HG03025 (cell line): Measurements from ENCODE around the gene PITPNM1.
A peak's percentile ranks its signal among the peaks of the same experiment; 100 is the strongest.
"Not testable (repeated sequence)": the region's sequence is repeated elsewhere in the genome, so short reads cannot be mapped to it uniquely, and the experiment has no call there.

ENCODE experiments used
- ATAC-seq: cut with Tn5 transposase; IDR thresholded peaks from one replicate; pipeline ENCODE4 v1.9.1; 2021; ENCODE audit warnings: mild to moderate bottlenecking, moderate library complexity; ENCODE audit not compliant: unreplicated experiment, low FRiP score

Gene PITPNM1

DNA sequence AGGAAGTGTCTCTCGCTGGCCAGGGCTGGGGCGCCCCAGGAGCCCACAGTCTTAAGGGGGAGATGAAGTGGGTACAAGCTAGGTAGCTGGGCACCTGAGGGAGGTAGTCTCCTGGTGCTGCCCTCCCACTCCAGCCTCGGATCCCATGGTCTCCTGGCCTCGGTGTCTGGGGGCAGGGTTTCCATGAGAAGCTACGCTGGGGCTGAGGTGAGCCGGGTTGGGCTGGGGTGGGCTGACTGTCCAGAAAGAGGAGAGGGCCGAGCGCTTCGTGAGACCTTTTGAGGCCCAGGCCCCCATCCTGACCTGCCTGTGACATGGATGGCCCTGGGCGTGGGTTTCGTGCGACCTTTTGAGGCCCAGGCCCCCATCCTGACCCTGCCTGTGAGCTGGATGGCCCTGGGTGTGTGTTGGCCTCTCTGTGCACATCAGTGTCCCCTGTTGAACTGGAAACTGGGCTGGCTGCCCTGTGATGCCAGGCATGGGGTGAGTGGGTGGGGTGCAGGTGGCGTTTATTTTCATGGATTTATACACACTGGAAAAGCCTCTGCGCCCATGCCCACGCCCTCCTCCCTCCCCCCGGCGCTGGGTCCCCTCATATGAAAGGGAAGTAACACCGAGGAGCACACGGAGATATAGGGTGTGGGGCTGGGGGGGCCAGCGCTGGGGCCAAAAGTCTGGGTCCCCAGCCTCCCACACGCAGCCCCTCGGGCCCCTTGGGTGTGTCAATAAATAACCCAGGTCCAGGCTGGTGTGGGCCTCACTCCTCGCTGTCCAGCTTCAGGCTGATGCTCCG is 13.7 kb downstream of the PITPNM1 start:
- ATAC-seq, result no peak

- no peak for ATAC-seq
Measured at GRCh38 chr11:67490727-67491065, 14.5 kb downstream of the PITPNM1 start.

GRCh38 chr11:67489885-67490726 is 15.1 kb downstream of the PITPNM1 start:
- ATAC-seq, result no peak

DNA sequence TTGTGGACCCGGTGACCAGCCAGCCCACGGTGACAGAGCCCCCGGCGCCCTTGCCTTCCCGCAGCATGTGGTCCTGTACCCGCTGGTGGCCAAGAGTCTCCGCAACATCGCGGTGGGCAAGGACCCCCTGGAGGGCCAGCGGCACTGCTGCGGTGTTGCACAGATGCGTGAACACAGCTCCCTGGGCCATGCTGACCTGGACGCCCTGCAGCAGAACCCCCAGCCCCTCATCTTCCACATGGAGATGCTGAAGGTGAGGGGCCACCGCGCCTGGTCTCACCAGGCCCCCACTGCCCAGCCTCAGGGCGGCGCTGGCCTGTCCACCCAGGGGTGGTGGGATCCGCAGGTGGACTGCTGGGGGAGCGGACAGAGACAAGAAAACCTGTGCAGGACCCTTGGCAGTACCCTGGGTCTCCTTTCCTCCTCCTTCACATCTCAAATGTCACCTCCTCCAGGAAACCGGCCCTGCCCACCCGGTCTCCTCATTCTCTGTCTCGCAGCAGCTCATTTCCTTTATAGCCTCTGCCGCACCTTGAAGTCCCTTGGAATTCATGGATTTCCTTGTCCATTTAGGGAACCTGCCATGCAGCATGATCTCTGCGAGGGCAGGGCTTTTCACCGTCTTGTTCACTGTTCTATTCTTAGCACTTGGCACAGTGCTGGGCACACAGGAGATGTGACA is 15.8 kb downstream of the PITPNM1 start:
- ATAC-seq, result no peak

- no peak for ATAC-seq
Measured at GRCh38 chr11:67486481-67487195, 18.5 kb downstream of the PITPNM1 start.

DNA sequence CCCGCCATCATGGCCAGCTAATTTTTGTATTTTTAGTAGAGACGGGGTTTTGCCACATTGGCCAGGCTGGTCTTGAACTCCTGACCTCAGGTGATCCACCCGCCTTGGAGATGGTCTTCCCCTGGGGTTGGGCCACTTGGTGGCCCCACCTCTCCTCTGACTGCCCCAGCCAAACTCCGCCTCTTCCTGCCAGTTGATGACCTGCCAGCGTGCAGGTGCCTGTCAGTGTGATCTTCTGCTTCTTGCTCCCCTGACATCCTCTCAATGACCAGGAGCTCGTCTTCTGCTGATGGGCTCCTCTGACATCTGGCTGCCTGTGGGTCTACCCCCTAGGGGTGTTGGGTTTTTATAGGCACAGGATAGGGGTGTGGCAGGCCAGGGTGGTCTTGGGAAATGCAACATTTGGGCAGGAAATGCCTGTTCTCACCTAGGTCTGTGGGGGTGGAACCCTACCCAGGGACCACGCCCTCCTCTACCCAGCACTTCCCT is 19.2 kb downstream of the PITPNM1 start:
- not testable (repeated sequence) for ATAC-seq

DNA sequence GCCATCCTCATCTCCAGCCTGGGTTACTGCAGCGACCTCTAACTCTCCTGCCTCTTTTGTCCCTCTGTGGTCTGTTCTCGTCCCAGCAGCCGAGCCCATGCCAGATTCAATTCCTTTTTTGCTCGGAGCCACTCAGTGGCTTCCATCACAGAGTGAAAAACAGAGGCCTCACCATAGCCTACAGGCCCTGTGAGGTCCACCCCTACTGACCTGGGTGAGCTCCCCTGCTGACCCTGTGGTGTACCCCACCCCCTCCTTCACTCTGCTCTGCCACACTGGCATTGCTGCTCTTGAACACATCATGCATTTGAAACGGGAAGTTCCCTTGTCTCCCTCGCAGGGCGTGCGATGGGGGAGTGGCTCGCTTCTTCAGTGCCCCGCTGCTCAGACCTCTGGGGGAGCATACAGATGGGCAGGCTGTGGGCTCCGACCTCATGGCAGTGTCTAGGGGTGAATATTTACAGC is 20.3 kb downstream of the PITPNM1 start:
- ATAC-seq, result no peak

DNA sequence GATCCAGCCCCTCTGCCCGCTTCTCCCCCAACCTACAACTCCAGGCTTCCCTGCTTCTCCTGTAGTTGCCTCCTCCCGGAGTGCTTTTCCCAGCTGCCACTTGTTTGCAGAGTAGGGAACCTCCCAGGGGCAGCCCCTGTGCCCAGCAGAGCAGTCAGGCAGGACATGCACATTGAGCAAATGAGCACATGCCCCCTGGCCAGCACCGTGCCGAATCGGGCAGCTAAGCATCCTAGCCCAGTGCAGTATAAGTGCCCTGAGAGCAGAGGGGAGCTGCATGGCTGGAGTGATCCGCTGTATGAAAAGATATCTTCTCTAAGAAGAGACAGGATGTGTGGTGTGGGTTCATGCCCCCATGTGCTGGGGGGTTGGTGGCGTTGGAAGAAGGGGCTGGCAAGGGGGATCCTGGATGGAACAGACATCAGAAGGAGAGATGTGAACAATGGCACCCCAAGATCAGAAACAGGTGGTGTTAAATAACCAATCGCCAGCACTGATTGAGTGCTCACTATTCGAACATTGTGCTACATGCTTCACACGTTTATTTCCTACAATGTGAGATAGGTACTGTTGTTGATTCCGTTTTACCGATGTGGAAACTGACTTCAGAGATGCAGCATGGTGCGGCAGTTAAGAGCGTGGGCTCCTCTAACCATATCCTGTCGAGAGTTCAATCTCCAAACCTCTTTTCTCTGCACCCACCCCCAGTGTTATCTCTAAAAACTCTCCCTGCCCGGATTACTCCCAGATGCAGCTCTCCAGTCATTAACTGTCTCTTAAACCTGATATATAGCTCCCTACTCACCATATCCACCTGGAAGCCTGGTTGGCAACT is 21.1 kb downstream of the PITPNM1 start:
- no peak for ATAC-seq

DNA sequence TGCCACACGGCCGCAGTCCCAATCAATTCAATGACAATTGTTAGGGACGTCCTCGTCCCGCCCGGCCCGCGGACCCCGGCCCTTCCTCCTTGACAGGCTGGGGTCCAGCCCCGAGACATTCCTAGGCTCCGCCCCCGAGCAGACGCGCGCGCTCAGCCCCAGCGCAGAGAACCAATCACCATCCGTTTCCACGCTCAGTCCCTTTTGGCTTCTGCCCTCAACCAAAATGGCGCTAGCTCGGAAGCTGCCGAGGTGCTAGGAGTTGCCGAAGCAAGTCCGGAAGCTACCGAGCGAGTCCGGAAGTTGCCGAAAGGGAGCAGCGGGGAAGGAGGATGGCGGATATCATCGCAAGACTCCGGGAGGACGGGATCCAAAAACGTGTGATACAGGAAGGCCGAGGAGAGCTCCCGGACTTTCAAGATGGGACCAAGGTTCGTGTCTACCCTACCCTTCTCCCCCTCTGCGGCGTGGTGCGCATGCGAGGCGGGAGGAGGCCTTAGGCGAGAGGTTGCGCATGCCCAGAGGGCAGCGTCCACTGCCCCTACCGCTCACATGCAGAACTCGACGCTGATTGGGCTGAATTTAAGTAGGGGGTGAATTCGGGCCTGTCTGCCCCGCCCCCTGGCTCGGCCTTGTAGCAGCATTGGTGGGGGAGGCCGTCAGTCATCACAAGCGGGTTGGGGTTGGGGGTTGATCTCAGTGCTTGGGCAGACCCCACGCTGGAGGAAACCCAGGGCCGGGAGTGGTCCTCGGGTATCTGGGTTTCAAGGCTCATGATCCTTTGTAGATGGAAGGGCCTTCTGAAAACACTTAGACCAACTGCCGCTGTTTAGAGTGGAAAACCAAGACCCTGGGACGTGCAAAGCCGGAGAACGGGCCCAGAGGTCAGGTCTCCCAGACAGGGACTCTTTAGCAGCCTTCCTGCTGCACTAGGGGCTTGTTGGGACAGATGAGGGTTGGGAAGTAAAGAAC is 22.1 kb downstream of the PITPNM1 start, which contains the start of gene AIP:
AIP (plus strand) TSS at position 200 of the 972 bp plus-strand sequence; CDS start at position 333, 133 bp downstream.
- peak; percentile 67 for ATAC-seq

DNA sequence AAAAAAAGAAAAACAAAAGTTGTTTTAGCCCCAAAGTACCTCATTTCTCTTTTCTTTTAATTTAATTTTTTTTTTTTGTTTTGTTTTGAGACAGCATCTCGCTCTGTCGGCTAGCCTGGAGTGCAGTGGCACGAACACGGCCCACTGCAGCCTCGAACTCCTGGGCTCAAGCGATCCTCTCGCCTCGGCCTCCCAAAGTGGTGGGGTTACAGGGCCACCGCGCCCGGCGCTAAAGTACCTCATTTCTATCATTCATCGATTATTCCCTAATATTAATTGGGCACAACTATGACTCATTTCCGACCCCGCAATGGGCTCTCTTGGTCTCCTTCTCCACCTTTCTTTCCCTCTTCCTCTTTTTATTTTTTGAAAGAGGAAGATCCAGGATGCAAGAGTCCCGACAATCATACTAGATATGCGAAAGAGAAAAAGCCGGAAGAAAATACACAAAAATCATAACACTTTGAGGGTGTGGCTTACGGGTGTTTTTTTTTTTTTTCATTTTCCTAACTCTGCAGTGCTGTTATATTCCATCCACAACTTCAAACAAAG is 22.8 kb downstream of the PITPNM1 start:
- ATAC-seq, result no peak

DNA sequence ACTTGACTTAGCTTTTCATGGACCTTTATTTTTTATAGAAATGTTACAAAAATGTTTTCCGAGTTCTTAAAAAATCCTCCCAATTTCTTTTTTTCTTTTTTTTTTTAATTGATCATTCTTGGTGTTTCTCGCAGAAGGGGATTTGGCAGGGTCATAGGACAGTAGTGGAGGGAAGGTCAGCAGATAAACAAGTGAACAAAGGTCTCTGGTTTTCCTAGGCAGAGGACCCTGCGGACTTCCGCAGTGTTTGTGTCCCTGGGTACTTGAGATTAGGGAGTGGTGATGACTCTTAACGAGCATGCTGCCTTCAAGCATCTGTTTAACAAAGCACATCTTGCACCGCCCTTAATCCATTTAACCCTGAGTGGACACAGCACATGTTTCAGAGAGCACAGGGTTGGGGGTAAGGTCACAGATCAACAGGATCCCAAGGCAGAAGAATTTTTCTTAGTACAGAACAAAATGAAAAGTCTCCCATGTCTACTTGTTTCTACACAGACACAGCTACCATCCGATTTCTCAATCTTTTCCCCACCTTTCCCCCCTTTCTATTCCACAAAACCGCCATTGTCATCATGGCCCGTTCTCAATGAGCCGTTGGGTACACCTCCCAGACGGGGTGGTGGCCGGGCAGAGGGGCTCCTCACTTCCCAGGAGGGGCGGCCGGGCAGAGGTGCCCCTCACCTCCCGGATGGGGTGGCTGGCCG is 27.7 kb downstream of the PITPNM1 start:
- ATAC-seq, result not testable (repeated sequence)

DNA sequence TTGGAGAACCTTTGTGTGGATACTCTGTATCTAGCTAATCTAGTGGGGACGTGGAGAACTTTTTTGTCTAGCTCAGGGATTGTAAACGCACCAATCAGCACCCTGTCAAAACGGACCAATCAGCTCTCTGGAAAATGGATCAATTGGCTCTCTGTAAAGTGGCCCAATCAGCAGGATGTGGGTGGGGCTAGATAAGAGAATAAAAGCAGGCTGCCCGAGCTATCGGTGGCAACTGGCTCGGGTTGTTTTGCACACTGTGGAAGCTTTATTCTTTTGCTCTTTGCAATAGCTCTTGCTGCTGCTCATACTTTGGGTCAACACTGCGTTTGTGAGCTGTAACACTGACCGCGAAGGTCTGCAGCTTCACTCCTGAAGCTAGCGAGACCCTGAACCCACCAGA is 28.5 kb downstream of the PITPNM1 start:
- ATAC-seq, result not testable (repeated sequence)

DNA sequence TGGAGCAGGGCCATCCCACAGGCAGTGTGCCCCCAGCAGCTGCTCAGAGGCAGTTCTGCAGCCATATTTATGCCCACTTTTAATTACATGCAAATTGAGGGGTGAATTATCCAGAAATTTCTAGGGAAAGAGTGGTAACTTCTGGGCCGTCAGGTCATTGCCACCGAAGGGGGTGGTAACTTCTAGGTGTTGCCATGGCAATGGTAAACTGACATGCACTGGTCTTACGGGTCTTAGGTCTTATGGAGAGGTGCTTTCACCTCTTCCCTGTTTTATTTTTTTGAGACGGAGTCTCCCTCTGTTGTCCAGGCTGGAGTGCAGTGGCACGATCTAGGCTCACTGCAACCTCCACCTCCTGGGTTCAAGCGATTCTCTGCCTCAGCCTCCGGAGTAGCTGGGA is 32.3 kb downstream of the PITPNM1 start:
- no peak for ATAC-seq

GRCh38 chr11:67470337-67471002 is 34.7 kb downstream of the PITPNM1 start:
- ATAC-seq, result no peak

- no peak for ATAC-seq
Measured at GRCh38 chr11:67469508-67469811, 35.7 kb downstream of the PITPNM1 start.

GRCh38 chr11:67468759-67469507 is 36.2 kb downstream of the PITPNM1 start, which contains the start of gene TMEM134:
Gene TMEM134 (minus strand): TSS chr11:67469251. CDS start chr11:67469192, 59 bp downstream.
- peak; percentile 46 for ATAC-seq
